Hepatocyte (in vitro differentiated cells): ENCODE data around the gene FAT4. TPM values are rescaled to one million over a fixed set of nuclear protein-coding genes. Genes with fewer than 3 reads are reported as not detected.

Experiments
- DNase-seq: peaks from one replicate; pipeline ENCODE4 v3.0.0-alpha.2; 2016; ENCODE audit warnings: low spot score
- H2AFZ ChIP-seq: fragments of 200-600 bp; sonication (generic); 2 replicates; pipeline ENCODE4 v1.6.0; 2016; ENCODE audit warnings: antibody characterized with exemption, mild to moderate bottlenecking
- H3K27ac ChIP-seq: fragments of 200-600 bp; sonication (generic); 2 replicates; pipeline ENCODE4 v1.5.1; 2016; ENCODE audit warnings: mild to moderate bottlenecking
- H3K27me3 ChIP-seq: fragments of 200-600 bp; sonication (generic); 2 replicates; pipeline ENCODE4 v1.6.1; 2016
- H3K36me3 ChIP-seq: fragments of 200-600 bp; sonication (generic); replicated peaks from 2 replicates; pipeline ENCODE4 v1.5.1; 2016; ENCODE audit warnings: low read depth; ENCODE audit not compliant: insufficient read depth
- H3K4me1 ChIP-seq: fragments of 200-600 bp; sonication (generic); 2 replicates; pipeline ENCODE4 v1.5.1; 2016; ENCODE audit warnings: mild to moderate bottlenecking, moderate library complexity; ENCODE audit not compliant: insufficient read depth
- H3K4me2 ChIP-seq: fragments of 200-600 bp; sonication (generic); 2 replicates; pipeline ENCODE4 v1.6.0; 2016
- H3K4me3 ChIP-seq: fragments of 200-600 bp; sonication (generic); 2 replicates; pipeline ENCODE4 v1.5.1; 2016; ENCODE audit warnings: mild to moderate bottlenecking
- H3K79me2 ChIP-seq: fragments of 200-600 bp; sonication (generic); 2 replicates; pipeline ENCODE4 v1.6.0; 2017; ENCODE audit warnings: mild to moderate bottlenecking
- H3K9me2 ChIP-seq: fragments of 200-600 bp; sonication (generic); replicated peaks from 2 replicates; pipeline ENCODE4 v1.6.0; 2017; ENCODE audit warnings: mild to moderate bottlenecking; ENCODE audit not compliant: insufficient read depth
- H3K9me3 ChIP-seq: fragments of 200-600 bp; sonication (generic); 2 replicates; pipeline ENCODE4 v1.5.1; 2016; ENCODE audit warnings: low read depth, mild to moderate bottlenecking
- H4K20me1 ChIP-seq: fragments of 200-600 bp; sonication (generic); 2 replicates; pipeline ENCODE4 v1.6.0; 2016; ENCODE audit warnings: mild to moderate bottlenecking; ENCODE audit not compliant: insufficient read depth, poor library complexity, severe bottlenecking
- EZH2 ChIP-seq: fragments of 200-600 bp; sonication (generic); IDR thresholded peaks from 2 replicates; pipeline ENCODE4 v1.6.1; 2016; ENCODE audit warnings: antibody characterized with exemption, mild to moderate bottlenecking, borderline replicate concordance
- EZH2phosphoT487 ChIP-seq: fragments of 200-600 bp; sonication (generic); IDR thresholded peaks from one replicate; pipeline ENCODE4 v1.6.1; 2018; ENCODE audit warnings: antibody characterized with exemption, mild to moderate bottlenecking, low read depth, moderate library complexity; ENCODE audit not compliant: unreplicated experiment, severe bottlenecking
- WGBS: methylation state at CpG from one replicate; pipeline ENCODE4 v1.1.6; 2016; ENCODE audit warnings: low lambda C conversion rate; ENCODE audit errors: missing lambda C conversion rate; 5-methylcytosine and 5-hydroxymethylcytosine counted together
- polyA plus RNA-seq: library from polyadenylated mRNA; unstranded; fragments of >200 nt; fragmentation: Nextera tagmentation; extraction: Ambion mirVana; gene quantifications from 2 replicates; pipeline ENCODE4 v1.2.1, GENCODE V29; 2016
- total RNA-seq: library from RNA; depleted of rRNA; stranded (reverse); fragments of >200 nt; gene quantifications from 2 replicates; pipeline ENCODE4 v1.2.3, GENCODE V29; 2014
- TF ChIP-seq, protein P1 (sequence below): fragments of 200-600 bp; sonication (generic); IDR thresholded peaks from 2 replicates; pipeline ENCODE4 v1.5.1; 2016; ENCODE audit warnings: antibody characterized with exemption, mild to moderate bottlenecking; ENCODE audit not compliant: poor library complexity

Gene FAT4
- total and polyA plus RNA-seq, 2 experiments from 2014 or later, result 2.9 to 59.5 TPM

GRCh38 chr4:125353131-125353530, 38.4 kb downstream of the FAT4 start:
- Histone ChIP-seq H3K27ac (no peak overlapping the region), H2AFZ (no peak overlapping the region), H3K9me3 (no peaks in the 10 kb centered on the region), H3K4me1 (no peaks in the 10 kb centered on the region), H3K79me2 (peaks cover 43% of the 10 kb centered on the region), H3K9me2 (no peaks in the 10 kb centered on the region), H3K4me3 (no peak overlapping the region), H3K27me3 (no peaks in the 10 kb centered on the region), H3K4me2 (no peak overlapping the region), H4K20me1 (peaks cover 34% of the 10 kb centered on the region), H3K36me3 (no peaks in the 10 kb centered on the region)
- no peak for TF ChIP-seq EZH2
- TF ChIP-seq EZH2phosphoT487, result no peak
- TF ChIP-seq, protein P1, sequence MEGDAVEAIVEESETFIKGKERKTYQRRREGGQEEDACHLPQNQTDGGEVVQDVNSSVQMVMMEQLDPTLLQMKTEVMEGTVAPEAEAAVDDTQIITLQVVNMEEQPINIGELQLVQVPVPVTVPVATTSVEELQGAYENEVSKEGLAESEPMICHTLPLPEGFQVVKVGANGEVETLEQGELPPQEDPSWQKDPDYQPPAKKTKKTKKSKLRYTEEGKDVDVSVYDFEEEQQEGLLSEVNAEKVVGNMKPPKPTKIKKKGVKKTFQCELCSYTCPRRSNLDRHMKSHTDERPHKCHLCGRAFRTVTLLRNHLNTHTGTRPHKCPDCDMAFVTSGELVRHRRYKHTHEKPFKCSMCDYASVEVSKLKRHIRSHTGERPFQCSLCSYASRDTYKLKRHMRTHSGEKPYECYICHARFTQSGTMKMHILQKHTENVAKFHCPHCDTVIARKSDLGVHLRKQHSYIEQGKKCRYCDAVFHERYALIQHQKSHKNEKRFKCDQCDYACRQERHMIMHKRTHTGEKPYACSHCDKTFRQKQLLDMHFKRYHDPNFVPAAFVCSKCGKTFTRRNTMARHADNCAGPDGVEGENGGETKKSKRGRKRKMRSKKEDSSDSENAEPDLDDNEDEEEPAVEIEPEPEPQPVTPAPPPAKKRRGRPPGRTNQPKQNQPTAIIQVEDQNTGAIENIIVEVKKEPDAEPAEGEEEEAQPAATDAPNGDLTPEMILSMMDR, result no peak
- DNase-seq, result no peak
- 83% methylated on average over 1 of the region's 1 CpG for WGBS

GRCh38 chr4:125355791-125356190, 41.0 kb downstream of the FAT4 start:
- Histone ChIP-seq H3K4me1 (no peaks in the 10 kb centered on the region), H3K4me2 (no peak overlapping the region), H3K9me2 (no peaks in the 10 kb centered on the region), H2AFZ (no peak overlapping the region), H4K20me1 (peaks cover 41% of the 10 kb centered on the region), H3K9me3 (no peaks in the 10 kb centered on the region), H3K79me2 (peaks cover 42% of the 10 kb centered on the region), H3K36me3 (no peaks in the 10 kb centered on the region), H3K27ac (no peak overlapping the region), H3K27me3 (no peaks in the 10 kb centered on the region), H3K4me3 (no peak overlapping the region)
- TF ChIP-seq, protein P1, result no peak
- TF ChIP-seq EZH2 (no peak), EZH2phosphoT487 (no peak)
- 40% methylated on average over 2 of the region's 2 CpGs for WGBS
- DNase-seq, result no peak

DNA sequence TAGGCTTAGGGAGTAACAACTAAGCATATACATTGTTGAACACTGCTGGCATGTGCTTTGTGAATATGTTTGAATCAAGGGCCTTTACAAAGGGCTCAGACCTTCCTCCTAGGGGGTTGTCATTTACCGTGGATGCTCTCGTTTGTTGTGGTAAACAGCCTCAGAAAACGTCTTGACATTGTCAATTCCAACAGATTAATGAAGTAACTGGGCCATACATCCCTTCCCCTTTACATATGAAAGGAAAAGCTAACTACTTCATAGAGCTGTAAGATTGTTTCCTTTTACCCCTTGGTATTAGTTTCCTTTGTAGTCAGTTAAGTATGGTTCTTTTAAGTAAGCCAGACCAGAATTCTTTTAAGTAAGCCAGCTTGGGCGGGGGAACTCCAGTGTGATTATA, 42.9 kb downstream of the FAT4 start:
- TF ChIP-seq, protein P1, result no peak
- TF ChIP-seq EZH2phosphoT487, result no peak
- TF ChIP-seq EZH2, result no peak

DNA sequence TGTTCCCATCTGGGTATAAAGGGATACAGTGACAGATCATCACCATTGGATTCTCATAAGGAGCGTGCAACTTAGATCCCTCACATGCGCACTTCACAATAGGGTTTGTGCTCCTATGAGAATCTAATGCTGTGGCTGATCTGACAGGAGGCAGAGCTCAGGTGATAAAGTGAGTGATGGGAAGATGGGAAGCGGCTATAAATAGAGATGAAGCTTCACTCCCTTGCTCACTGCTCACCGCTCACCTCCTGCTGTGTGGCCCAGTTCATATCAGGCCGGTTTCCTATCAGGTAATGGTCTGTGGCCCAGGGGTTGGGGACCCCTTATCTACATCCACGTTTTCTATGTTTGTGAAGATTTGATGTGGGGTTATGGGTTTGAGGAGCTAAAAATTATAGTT, 43.7 kb downstream of the FAT4 start:
- Histone ChIP-seq H3K79me2 (peaks cover 56% of the 10 kb centered on the region), H3K4me2 (no peak overlapping the region), H4K20me1 (peaks cover 45% of the 10 kb centered on the region), H3K9me2 (no peaks in the 10 kb centered on the region), H3K4me3 (no peak overlapping the region), H3K4me1 (no peaks in the 10 kb centered on the region), H3K27ac (no peak overlapping the region), H3K27me3 (no peaks in the 10 kb centered on the region), H3K9me3 (no peaks in the 10 kb centered on the region), H2AFZ (no peak overlapping the region), H3K36me3 (no peaks in the 10 kb centered on the region)
- 75% methylated on average over 6 of the region's 6 CpGs for WGBS
- TF ChIP-seq, protein P1, result no peak
- TF ChIP-seq EZH2phosphoT487 (no peak), EZH2 (no peak)
- DNase-seq, result no peak

More for the DNA sequence above, 42.9 kb downstream of the FAT4 start:
- DNase-seq, result no peak
- Histone ChIP-seq H3K79me2 (peaks cover 50% of the 10 kb centered on the region), H3K36me3 (no peaks in the 10 kb centered on the region), H3K9me2 (no peaks in the 10 kb centered on the region), H4K20me1 (peaks cover 47% of the 10 kb centered on the region), H3K4me1 (no peaks in the 10 kb centered on the region), H3K4me2 (no peak overlapping the region), H2AFZ (no peak overlapping the region), H3K9me3 (no peaks in the 10 kb centered on the region), H3K27me3 (no peaks in the 10 kb centered on the region), H3K4me3 (no peak overlapping the region), H3K27ac (no peak overlapping the region)
- WGBS, result 41% methylated on average over 4 of the region's 4 CpGs
